Esophagus muscularis mucosa (tissue), 4 donors: ENCODE results near the gene DUSP28. TPM values are rescaled to one million over a fixed set of nuclear protein-coding genes. Genes with fewer than 3 reads are reported as not detected.

Source experiments
- DNase-seq: peaks from one replicate; pipeline ENCODE4 v3.0.0-alpha.2; 2017; ENCODE audit errors: extremely low spot score
- H3K27ac ChIP-seq, 4 donors: fragments of 200-600 bp; sonication (generic); replicated peaks in 1 of 4; 1 replicate in 3 of 4; 2 replicates in 1 of 4; pipeline ENCODE4 v1.5.1; 2016 to 2019; ENCODE audit warnings: mild to moderate bottlenecking in 1 of 4
- H3K27me3 ChIP-seq, 4 donors: fragments of 200-600 bp; sonication (generic); one replicate each; pipeline versions ENCODE4 v1.5.1 to v1.6.0; 2016 to 2019
- H3K36me3 ChIP-seq, 4 donors: fragments of 200-600 bp; sonication (generic); one replicate each; pipeline ENCODE4 v1.5.1; 2016 to 2019
- H3K4me1 ChIP-seq, 4 donors: fragments of 200-600 bp; sonication (generic); one replicate each; pipeline ENCODE4 v1.5.1; 2016 to 2019
- H3K4me3 ChIP-seq, 4 donors: fragments of 200-600 bp; sonication (generic); 1 replicate in 2 of 4; 2 replicates in 2 of 4; pipeline ENCODE4 v1.5.1; 2016 to 2019; ENCODE audit warnings: mild to moderate bottlenecking in 4 of 4, moderate library complexity in 1 of 4
- H3K9me3 ChIP-seq, 4 donors: fragments of 200-600 bp; sonication (generic); 1 replicate in 3 of 4; 2 replicates in 1 of 4; pipeline ENCODE4 v1.5.1; 2016 to 2019
- CTCF ChIP-seq, 3 experiments: fragments of 200-600 bp in 2 of 3; fragments of 450-650 bp in 1 of 3; sonication (generic) in 2 of 3; IDR thresholded peaks; one replicate each; pipeline ENCODE4 v1.5.1; 2017 to 2019; ENCODE audit warnings: antibody characterized with exemption in 3 of 3, mild to moderate bottlenecking in 2 of 3, moderate library complexity in 1 of 3
- EP300 ChIP-seq: sonication (generic); formaldehyde crosslinking; IDR thresholded peaks from one replicate; pipeline ENCODE4 v1.6.1; 2017; ENCODE audit warnings: antibody characterized with exemption
- POLR2A ChIP-seq: fragments of 450-650 bp; IDR thresholded peaks from one replicate; pipeline ENCODE4 v1.6.1; 2017; ENCODE audit warnings: antibody characterized with exemption, moderate library complexity, mild to moderate bottlenecking, low read depth
- POLR2AphosphoS5 ChIP-seq, 2 donors: sonication (generic); formaldehyde crosslinking; IDR thresholded peaks; one replicate each; pipeline ENCODE4 v1.6.1; 2017; ENCODE audit warnings: antibody characterized with exemption in 2 of 2
- WGBS: methylation state at CpG from one replicate; pipeline ENCODE4 v1.1.5; 2018; 5-methylcytosine and 5-hydroxymethylcytosine counted together
- intact Hi-C: fragments of 100-400 bp; cut with DNase I; formaldehyde crosslinking; loops from one replicate; pipeline ENCODE4 v1.15.1; 2023
- total RNA-seq, 4 donors: library from RNA; depleted of rRNA; stranded (reverse); fragments of >200 nt; gene quantifications; one replicate each; pipeline versions ENCODE4 v1.1.0 to v1.2.1, GENCODE V29; 2016

The DUSP28 gene
- total RNA-seq, 4 donors from 2014 or later = 3.8 to 7.3 (median 4.8) TPM

DNA sequence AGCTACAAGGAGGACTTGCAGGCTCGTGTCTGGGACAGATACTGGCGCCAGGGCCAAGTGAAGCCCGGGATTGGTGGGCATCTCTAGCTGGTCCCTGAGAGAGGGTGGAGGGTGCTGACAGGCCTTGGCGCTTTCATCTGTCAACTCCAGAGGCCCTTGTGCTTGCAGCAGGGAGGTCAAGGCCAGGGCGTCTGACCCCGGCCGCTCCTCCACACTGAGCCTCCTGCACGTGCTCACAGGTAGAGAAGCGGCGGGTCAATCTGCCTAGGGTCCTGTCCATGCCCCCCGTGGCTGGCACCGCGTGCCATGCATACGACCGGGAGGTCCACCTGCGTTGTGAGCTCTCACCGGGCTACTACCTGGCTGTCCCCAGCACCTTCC, 35.9 kb downstream of the DUSP28 start:
- peaks cover 16 to 97% (median 71%) of the 10 kb centered on the region in 4 donors for H3K36me3 ChIP-seq

DNA sequence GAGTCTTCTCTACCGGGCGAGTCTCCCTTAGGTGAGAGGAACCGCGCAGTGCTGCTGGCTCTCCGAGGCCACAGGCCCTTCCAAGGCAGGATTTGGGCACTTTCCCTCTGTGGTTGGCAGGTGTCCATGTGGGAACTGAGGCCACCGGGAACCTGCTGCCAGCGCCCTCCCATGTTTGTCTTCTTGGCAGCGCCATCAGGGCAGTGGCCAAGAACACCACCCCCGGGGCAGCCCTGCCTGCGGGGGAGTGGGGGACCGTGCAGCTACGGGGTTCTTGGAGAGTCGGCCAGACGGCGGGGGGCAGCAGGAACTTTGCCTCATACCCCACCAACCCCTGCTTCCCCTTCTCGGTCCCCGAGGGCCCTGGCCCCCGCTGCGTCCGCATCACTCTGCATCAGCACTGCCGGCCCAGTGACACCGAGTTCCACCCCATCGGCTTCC, 36.4 kb downstream of the DUSP28 start:
- WGBS = no CpG with 5 or more reads among the region's 23 CpGs
- H3K9me3 ChIP-seq = no peaks in the 10 kb centered on the region
- DNase-seq = no peak
- intact Hi-C loops = no loop called here
- H3K4me3 ChIP-seq = no peak overlapping the region
- TF ChIP-seq POLR2A (no peak), CTCF (IDR thresholded peaks at IDR 0.05) (no peak), POLR2AphosphoS5 (IDR thresholded peaks at IDR 0.05) (no peak), EP300 (no peak)
- H3K27ac ChIP-seq = peak overlapping the region in 1 of 4 donors; percentile 19
- H3K27me3 ChIP-seq = no peaks in the 10 kb centered on the region
- peaks cover 16 to 93% (median 68%) of the 10 kb centered on the region in 4 donors for H3K36me3 ChIP-seq
- H3K4me1 ChIP-seq = peaks cover 21 to 44% (median 38%) of the 10 kb centered on the region in 4 donors

More for the DNA sequence above, 35.9 kb downstream of the DUSP28 start:
- Histone ChIP-seq H3K27ac (peak overlapping the region in 2 of 4 donors; percentile 19 to 21), H3K27me3 (no peaks in the 10 kb centered on the region), H3K4me1 (peaks cover 21 to 44% (median 38%) of the 10 kb centered on the region in 4 donors), H3K4me3 (no peak overlapping the region), H3K9me3 (no peaks in the 10 kb centered on the region)
- TF ChIP-seq POLR2A (no peak), EP300 (no peak), POLR2AphosphoS5 (IDR thresholded peaks at IDR 0.05) (no peak), CTCF (IDR thresholded peaks at IDR 0.05) (no peak)
- WGBS = no CpG with 5 or more reads among the region's 17 CpGs
- DNase-seq = no peak
- intact Hi-C loops = no loop called here

DNA sequence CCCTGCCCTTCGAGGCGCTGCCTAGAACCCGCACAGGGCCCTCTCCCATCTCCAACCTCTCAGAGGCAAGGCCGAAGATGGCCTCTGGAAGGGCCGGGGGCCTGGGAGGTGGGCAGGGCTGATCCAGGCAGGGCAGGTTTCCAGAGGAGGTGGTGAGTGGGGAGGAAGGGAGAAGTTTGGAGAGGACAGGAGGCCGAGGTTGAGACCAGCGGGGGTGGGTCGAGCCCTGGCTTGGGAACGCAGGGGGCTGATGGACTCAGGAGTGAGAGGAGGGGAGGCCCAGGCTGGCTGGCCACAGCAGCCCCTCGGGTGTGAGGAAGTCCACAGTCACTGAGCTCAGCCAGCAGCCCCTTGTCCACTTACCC, 36.9 kb downstream of the DUSP28 start:
- DNase-seq = no peak
- Histone ChIP-seq H3K27ac (no peak overlapping the region), H3K27me3 (no peaks in the 10 kb centered on the region), H3K36me3 (peaks cover 16 to 88% (median 63%) of the 10 kb centered on the region in 4 donors), H3K4me1 (peaks cover 21 to 44% (median 38%) of the 10 kb centered on the region in 4 donors), H3K9me3 (no peaks in the 10 kb centered on the region), H3K4me3 (no peak overlapping the region)
- TF ChIP-seq POLR2AphosphoS5 (IDR thresholded peaks at IDR 0.05) (no peak), CTCF (IDR thresholded peaks at IDR 0.05) (no peak), EP300 (no peak), POLR2A (no peak)
- WGBS = 83% methylated on average over 8 of the region's 10 CpGs
- intact Hi-C loops = no loop called here

DNA sequence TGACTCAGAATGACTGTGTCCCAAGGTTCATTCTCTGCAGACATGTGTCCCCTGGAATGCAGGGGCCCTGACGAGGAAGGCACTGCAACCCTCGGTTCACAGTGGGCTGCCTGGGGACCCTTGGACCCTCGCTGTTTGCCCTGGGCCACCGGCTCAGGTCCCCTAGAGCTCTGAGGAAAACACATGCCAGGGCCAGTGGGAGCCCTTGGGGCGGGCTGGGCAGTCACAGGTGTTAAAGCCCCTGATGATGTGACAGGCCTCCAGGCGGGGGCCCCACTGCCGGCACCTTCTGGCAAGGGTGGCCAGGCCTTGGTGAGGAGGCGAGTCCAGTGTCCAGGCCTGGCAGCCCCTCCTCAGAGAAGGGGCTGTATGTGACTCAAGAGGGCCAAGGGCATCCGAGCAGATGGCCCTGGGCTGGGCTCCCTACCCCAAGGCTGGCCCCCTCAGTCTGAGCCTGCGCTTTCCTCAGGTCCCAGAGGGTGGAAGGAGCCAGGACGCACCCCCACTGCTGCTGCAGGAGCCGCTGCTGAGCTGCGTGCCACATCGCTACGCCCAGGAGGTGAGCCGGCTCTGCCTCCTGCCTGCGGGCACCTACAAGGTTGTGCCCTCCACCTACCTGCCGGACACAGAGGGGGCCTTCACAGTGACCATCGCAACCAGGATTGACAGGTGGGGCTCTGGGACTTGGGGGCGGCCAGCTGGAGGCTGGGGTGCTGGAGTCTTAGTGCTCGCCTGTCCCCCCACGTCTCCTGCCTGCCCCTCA, 37.4 kb downstream of the DUSP28 start:
- intact Hi-C loops = no loop called here
- DNase-seq = no peak
- TF ChIP-seq POLR2A (no peak), CTCF (IDR thresholded peaks at IDR 0.05) (no peak), EP300 (no peak), POLR2AphosphoS5 (IDR thresholded peaks at IDR 0.05) (no peak)
- Histone ChIP-seq H3K4me3 (no peak overlapping the region), H3K27me3 (no peaks in the 10 kb centered on the region), H3K36me3 (peaks cover 16 to 86% (median 57%) of the 10 kb centered on the region in 4 donors), H3K9me3 (no peaks in the 10 kb centered on the region), H3K27ac (no peak overlapping the region), H3K4me1 (peaks cover 21 to 44% (median 38%) of the 10 kb centered on the region in 4 donors)
- 100% methylated on average over 1 of the region's 22 CpGs for WGBS
